Kidney (tissue), 14 donors: Measurements from ENCODE around the gene HTR3A. TPM values are rescaled to one million over a fixed set of nuclear protein-coding genes. Genes with fewer than 3 reads are reported as not detected.
A peak's percentile ranks its signal among the peaks of the same experiment; 100 is the strongest.

ENCODE experiments used
- DNase-seq, 5 donors: peaks; one replicate each; pipeline ENCODE4 v3.0.0-alpha.2; 2013 to 2020
- FAIRE-seq: peaks from 2 replicates; lab custom pipeline; 2012; peaks lifted over from hg19 to GRCh38; lab: Jason Lieb, UNC
- H3K27ac ChIP-seq, 2 donors: one replicate each; pipeline ENCODE4 v1.7.0; 2013; ENCODE audit warnings: low read depth in 2 of 2, low read length in 2 of 2, inconsistent platforms in 1 of 2
- H3K27me3 ChIP-seq: one replicate; pipeline ENCODE4 v1.7.1; 2013; ENCODE audit warnings: low read length, inconsistent platforms; ENCODE audit not compliant: control insufficient read depth, insufficient read depth
- H3K36me3 ChIP-seq, 3 donors: one replicate each; pipeline versions ENCODE4 v1.7.0 to v1.7.1; 2013; ENCODE audit warnings: low read length in 3 of 3, control low read depth in 1 of 3, inconsistent platforms in 1 of 3; ENCODE audit not compliant: insufficient read depth in 3 of 3, control insufficient read depth in 2 of 3
- H3K4me1 ChIP-seq, 3 donors: one replicate each; pipeline versions ENCODE4 v1.7.0 to v1.7.1; 2013; ENCODE audit warnings: low read length in 3 of 3, inconsistent platforms in 1 of 3, low read depth in 1 of 3; ENCODE audit not compliant: control insufficient read depth in 2 of 3, insufficient read depth in 2 of 3
- H3K4me3 ChIP-seq, 3 donors: one replicate each; pipeline versions ENCODE4 v1.7.0 to v1.8.1; 2013; ENCODE audit warnings: low read length in 3 of 3, control low read depth in 1 of 3, inconsistent platforms in 1 of 3
- H3K9ac ChIP-seq, 3 donors: one replicate each; pipeline versions ENCODE4 v1.7.0 to v1.7.1; 2013; ENCODE audit warnings: low read length in 3 of 3, control low read depth in 1 of 3, inconsistent platforms in 1 of 3
- H3K9me3 ChIP-seq, 3 donors: one replicate each; pipeline versions ENCODE4 v1.7.0 to v1.7.1; 2013; ENCODE audit warnings: low read length in 3 of 3, control low read depth in 1 of 3, inconsistent platforms in 1 of 3; ENCODE audit not compliant: control insufficient read depth in 2 of 3, insufficient read depth in 1 of 3
- intact Hi-C: fragments of 100-400 bp; cut with DNase I; formaldehyde crosslinking; loops from one replicate; pipeline ENCODE4 v1.11.1; 2022
- polyA plus RNA-seq: library from polyadenylated mRNA; stranded (reverse); fragments of 350-450 nt; fragmentation: Illumina TruSeq; extraction: RNeasy Lipid Tissue Mini Kit (QIAGEN cat#74804); gene quantifications from one replicate; pipeline ENCODE4 v1.2.3, GENCODE V29; 2014; ENCODE audit warnings: low read depth, low replicate concordance; ENCODE audit not compliant: insufficient read depth
- total RNA-seq: library from RNA; stranded (reverse); fragmentation: NEBNext Ultra II Directional; extraction: Animal tissue kit (Norgen Biotek cat#: 25700); gene quantifications from one replicate; pipeline ENCODE4 v1.2.1, GENCODE V29; 2021
- TF ChIP-seq, protein P1 (sequence below): IDR thresholded peaks from 3 replicates; pipeline ENCODE4 v1.5.1; 2012; ENCODE audit warnings: mild to moderate bottlenecking, moderate library complexity, borderline replicate concordance; ENCODE audit not compliant: insufficient read depth; ENCODE audit errors: extremely low read depth
- donor health status: control.
- donor health status: control.
- donor health status: control.
- donor health status: control.
- donor health status: control.
- donor health status: DM: yes; HTN: yes; CAD: no.
- donor health status: Normal renal cell carcinoma (clear cell type).

Gene HTR3A
- total and polyA plus RNA-seq, 2 donors from 2014 or later, result 1.1 TPM; not detected in 1

DNA sequence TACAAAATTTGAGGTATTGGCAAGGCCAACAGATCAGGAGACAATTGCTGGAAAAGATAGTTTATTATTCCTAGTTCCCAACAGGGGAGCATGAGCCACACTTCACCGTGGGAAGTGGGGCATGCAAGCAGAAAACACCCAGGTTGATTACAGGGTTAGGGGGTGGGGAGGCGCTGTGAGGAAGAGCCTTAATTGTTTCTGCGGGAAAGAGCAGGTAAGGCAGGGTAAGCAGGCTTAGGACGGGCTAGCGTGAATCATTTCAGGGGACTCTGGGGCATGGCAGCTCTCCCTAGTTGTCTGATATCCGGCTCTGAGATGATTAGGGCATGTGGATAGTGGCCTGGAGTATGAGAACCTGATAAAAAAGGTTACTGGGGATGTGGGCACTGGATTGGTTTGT is 20.7 kb upstream of the HTR3A start:
- DNase-seq (no peak), FAIRE-seq (no peak)
- TF ChIP-seq, protein P1, sequence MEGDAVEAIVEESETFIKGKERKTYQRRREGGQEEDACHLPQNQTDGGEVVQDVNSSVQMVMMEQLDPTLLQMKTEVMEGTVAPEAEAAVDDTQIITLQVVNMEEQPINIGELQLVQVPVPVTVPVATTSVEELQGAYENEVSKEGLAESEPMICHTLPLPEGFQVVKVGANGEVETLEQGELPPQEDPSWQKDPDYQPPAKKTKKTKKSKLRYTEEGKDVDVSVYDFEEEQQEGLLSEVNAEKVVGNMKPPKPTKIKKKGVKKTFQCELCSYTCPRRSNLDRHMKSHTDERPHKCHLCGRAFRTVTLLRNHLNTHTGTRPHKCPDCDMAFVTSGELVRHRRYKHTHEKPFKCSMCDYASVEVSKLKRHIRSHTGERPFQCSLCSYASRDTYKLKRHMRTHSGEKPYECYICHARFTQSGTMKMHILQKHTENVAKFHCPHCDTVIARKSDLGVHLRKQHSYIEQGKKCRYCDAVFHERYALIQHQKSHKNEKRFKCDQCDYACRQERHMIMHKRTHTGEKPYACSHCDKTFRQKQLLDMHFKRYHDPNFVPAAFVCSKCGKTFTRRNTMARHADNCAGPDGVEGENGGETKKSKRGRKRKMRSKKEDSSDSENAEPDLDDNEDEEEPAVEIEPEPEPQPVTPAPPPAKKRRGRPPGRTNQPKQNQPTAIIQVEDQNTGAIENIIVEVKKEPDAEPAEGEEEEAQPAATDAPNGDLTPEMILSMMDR, result no peak
- Histone ChIP-seq H3K36me3 (no peaks in the 10 kb centered on the region), H3K4me1 (no peaks in the 10 kb centered on the region), H3K27me3 (peaks cover 3% of the 10 kb centered on the region), H3K9me3 (no peaks in the 10 kb centered on the region), H3K27ac (no peak overlapping the region), H3K4me3 (no peak overlapping the region), H3K9ac (no peak overlapping the region)
- intact Hi-C loops, result no loop called here

DNA sequence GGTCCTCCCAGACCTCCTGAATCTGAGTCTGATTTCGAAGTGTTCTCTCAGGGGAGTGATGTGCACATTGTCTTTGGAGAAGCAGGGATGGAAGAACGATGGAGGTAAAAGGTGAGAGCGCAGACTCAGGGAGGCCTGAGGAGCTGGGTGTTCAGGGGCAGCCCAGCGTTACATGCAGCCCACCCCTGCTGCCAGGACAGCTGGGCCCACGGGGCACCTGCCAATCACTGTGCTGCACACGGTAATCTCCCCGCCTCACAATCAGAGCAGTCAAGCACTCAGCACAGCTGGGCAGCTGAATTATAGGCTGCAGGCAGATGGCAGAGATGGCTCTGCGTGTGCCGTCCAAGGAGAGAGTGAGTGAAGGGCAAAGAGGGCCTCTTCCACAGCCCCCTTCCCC is 17.9 kb upstream of the HTR3A start:
- Histone ChIP-seq H3K36me3 (no peaks in the 10 kb centered on the region), H3K4me3 (no peak overlapping the region), H3K4me1 (no peaks in the 10 kb centered on the region), H3K27me3 (no peaks in the 10 kb centered on the region), H3K27ac (no peak overlapping the region), H3K9me3 (no peaks in the 10 kb centered on the region), H3K9ac (no peak overlapping the region)
- intact Hi-C loops, result no loop called here
- no peak for FAIRE-seq
- TF ChIP-seq, protein P1, result no peak
- DNase-seq, result no peak

DNA sequence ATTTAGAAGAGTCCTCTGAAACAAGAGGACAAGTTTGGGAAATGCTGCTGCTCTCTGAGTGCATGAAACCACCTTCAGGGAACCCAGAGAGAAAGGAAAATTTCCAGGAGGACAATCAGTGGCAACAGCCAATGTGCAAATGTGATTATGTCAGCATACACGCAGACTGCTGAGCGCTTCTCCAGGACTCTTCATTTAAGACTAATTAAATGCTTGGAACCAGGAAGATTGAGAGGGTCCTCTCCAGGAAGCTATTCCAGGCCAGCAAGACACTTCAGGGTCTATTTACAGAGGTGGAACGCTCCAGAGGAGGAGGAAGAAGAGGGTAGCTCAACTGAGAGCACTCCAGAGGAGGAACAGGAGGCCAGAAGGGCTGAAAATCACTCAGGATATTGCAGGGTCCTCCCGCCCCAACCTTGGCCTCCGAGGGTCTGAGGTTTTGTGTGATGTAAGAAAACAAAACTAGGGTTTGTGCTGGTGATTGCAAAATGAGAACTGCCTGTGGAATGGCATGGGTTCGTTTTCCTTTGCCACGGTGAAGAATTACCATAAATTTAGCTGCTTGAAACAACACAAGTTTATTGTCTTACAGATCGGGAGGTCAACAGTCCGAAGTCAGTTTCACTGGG is 14.1 kb upstream of the HTR3A start:
- H3K4me3 ChIP-seq, result no peak overlapping the region
- no peak overlapping the region for H3K9ac ChIP-seq
- intact Hi-C loops, result no loop called here
- TF ChIP-seq, protein P1, result no peak
- no peaks in the 10 kb centered on the region for H3K27me3 ChIP-seq
- no peaks in the 10 kb centered on the region for H3K9me3 ChIP-seq
- no peaks in the 10 kb centered on the region for H3K36me3 ChIP-seq
- no peak overlapping the region for H3K27ac ChIP-seq
- FAIRE-seq (no peak), DNase-seq (peak in 1 of 5 donors; percentile 23)
- H3K4me1 ChIP-seq, result no peaks in the 10 kb centered on the region

DNA sequence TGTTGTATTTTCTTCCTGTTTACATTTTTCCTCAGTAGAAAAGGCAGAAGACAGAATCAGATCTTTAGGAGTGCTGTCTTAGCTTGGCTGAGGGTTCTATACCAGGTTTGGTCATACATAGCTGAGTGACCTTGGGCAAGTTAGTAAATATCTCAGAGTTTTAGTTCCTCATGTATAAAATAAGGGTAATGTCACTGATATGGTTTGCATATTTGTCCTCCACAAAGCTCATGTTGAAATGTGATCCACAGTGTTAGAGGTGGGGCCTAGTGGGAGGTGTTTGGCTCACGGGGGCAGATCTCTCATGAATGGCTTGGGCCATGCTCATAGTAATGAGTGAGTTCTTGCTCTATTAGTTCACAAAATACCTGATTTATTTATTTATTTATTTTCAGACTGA is 7.5 kb upstream of the HTR3A start:
- Histone ChIP-seq H3K27ac (no peak overlapping the region), H3K27me3 (no peaks in the 10 kb centered on the region), H3K9me3 (no peaks in the 10 kb centered on the region), H3K4me1 (no peaks in the 10 kb centered on the region), H3K9ac (no peak overlapping the region), H3K36me3 (no peaks in the 10 kb centered on the region), H3K4me3 (no peak overlapping the region)
- FAIRE-seq (no peak), DNase-seq (no peak)
- TF ChIP-seq, protein P1, result no peak
- intact Hi-C loops, result no loop called here
